GM20000 (cell line): ENCODE measurements around the gene GHRH.
A peak's percentile ranks its signal among the peaks of the same experiment; 100 is the strongest.

Source experiments
- DNase-seq: peaks from one replicate; pipeline ENCODE4 v3.0.0; 2012; ENCODE audit warnings: low spot score
- CTCF ChIP-seq: IDR thresholded peaks from 2 replicates; pipeline ENCODE4 v1.5.1; 2012; ENCODE audit warnings: mild to moderate bottlenecking, control low read depth; ENCODE audit errors: extremely low read depth, missing control alignments

GHRH gene

GRCh38 chr20:37204056-37204455, 57.6 kb downstream of the GHRH start:
- DNase-seq, result no peak
- no peak for TF ChIP-seq CTCF

- DNase-seq, result no peak
- TF ChIP-seq CTCF, result peak; percentile 49
These were observed 59.2 kb downstream of the GHRH start for GRCh38 chr20:37202267-37202943.

- no peak for TF ChIP-seq CTCF
These were observed 59.8 kb downstream of the GHRH start for GRCh38 chr20:37201827-37202162.

More at GRCh38 chr20:37201827-37202162, 59.8 kb downstream of the GHRH start:
- no peak for DNase-seq
